ENCODE results near the gene ZNF219. TPM values are rescaled to one million over a fixed set of nuclear protein-coding genes. Genes with fewer than 3 reads are reported as not detected.

ZNF219 gene
- total and polyA plus RNA-seq, 2 of the 13 experiments (the other 11 are each of a cell fraction or from before 2014, with no cell fraction given): 34.5 to 36.6 TPM

DNA sequence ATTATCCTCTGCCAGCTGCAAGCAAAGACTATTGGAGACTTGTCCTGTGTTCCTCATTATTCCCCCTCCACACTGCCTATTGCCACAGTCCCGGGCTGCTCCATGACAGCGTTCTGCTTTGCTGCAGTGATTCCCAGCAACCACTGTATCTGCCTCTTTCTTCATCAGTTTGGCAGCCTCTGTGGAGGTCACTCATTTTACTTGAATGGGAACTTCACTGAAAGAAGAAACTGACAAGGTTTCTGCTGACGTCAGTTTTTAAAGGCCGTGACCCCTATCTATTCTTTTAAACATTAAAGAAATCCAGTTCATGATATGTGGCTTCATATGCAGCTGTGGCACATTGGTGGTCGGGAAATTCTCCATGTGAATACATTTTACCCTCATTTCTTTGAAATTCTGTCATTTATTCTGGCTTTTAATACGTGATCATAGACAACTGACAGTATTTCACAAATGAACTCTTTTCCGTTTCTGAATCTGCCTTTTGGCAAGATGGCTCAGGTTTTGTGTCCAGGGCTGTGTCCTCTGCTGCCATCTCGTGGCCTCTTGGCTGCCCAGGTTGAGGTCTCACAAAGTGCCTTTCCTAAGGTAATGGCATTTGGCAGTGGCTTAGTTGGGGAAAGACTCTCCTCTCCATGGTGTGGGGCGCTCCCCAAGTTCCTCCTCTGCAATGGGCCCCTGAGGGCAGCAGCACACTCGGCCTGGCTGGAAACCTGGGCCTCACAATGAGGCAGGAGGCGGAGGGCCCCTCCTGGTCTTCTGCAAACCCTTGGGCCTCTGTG is 8.2 kb upstream of the ZNF219 start (continued):
- TF ChIP-seq KDM5B (CRISPR knock-in tag; IDR thresholded peaks at IDR 0.05; ENCODE audit: borderline replicate concordance) (peak; percentile 84; the same call in 1 of the 2 replicates), TEAD2 (CRISPR knock-in tag; IDR thresholded peaks at IDR 0.05) (no peak), PTBP1 (IDR thresholded peaks at IDR 0.05; ENCODE audit: low read depth, low read length, poor library complexity, severe bottlenecking) (no peak), HOXA5 (CRISPR knock-in tag; IDR thresholded peaks at IDR 0.05) (0 out of 2 replicates have a peak, but pooled peaks have one; percentile 35), HES4 (CRISPR knock-in tag; IDR thresholded peaks at IDR 0.05; ENCODE audit: borderline replicate concordance) (no peak), ZFYVE20 (CRISPR knock-in tag; IDR thresholded peaks at IDR 0.05; ENCODE audit: borderline replicate concordance, low read depth) (no peak), TAF1 (CRISPR knock-in tag; IDR thresholded peaks at IDR 0.05) (no peak; the same call in 1 of the 2 replicates), POLR2AphosphoS5 (IDR thresholded peaks at IDR 0.05; ENCODE audit: low read depth, low read length) (peak; percentile 32; the same call in 1 of the 2 replicates), ADNP (CRISPR knock-in tag; IDR thresholded peaks at IDR 0.05) (no peak), SATB2 (CRISPR knock-in tag; IDR thresholded peaks at IDR 0.05) (no peak), BRD4 (CRISPR knock-in tag; IDR thresholded peaks at IDR 0.05) (no peak), THYN1 (CRISPR knock-in tag; IDR thresholded peaks at IDR 0.05; ENCODE audit: borderline replicate concordance, low read depth) (no peak), ZFP62 (CRISPR knock-in tag; IDR thresholded peaks at IDR 0.05) (no peak)
- TF ChIP-seq, protein P1, sequence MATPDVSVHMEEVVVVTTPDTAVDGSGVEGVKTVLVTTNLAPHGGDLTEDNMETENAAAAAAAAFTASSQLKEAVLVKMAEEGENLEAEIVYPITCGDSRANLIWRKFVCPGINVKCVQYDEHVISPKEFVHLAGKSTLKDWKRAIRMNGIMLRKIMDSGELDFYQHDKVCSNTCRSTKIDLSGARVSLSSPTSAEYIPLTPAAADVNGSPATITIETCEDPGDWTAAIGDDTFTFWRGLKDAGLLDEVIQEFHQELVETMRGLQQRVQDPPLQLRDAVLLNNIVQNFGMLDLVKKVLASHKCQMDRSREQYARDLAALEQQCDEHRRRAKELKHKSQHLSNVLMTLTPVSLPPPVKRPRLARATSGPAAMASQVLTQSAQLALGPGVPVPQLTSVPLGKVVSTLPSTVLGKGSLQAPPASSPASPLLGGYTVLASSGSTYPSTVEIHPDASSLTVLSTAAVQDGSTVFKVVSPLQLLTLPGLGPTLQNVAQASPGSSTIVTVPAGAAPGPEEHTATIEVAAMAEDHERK (CRISPR knock-in tag; IDR thresholded peaks at IDR 0.05; ENCODE audit: low read depth): 0 out of 2 replicates have a peak, but pooled peaks have one; percentile 15
- TF ChIP-seq, protein P2, sequence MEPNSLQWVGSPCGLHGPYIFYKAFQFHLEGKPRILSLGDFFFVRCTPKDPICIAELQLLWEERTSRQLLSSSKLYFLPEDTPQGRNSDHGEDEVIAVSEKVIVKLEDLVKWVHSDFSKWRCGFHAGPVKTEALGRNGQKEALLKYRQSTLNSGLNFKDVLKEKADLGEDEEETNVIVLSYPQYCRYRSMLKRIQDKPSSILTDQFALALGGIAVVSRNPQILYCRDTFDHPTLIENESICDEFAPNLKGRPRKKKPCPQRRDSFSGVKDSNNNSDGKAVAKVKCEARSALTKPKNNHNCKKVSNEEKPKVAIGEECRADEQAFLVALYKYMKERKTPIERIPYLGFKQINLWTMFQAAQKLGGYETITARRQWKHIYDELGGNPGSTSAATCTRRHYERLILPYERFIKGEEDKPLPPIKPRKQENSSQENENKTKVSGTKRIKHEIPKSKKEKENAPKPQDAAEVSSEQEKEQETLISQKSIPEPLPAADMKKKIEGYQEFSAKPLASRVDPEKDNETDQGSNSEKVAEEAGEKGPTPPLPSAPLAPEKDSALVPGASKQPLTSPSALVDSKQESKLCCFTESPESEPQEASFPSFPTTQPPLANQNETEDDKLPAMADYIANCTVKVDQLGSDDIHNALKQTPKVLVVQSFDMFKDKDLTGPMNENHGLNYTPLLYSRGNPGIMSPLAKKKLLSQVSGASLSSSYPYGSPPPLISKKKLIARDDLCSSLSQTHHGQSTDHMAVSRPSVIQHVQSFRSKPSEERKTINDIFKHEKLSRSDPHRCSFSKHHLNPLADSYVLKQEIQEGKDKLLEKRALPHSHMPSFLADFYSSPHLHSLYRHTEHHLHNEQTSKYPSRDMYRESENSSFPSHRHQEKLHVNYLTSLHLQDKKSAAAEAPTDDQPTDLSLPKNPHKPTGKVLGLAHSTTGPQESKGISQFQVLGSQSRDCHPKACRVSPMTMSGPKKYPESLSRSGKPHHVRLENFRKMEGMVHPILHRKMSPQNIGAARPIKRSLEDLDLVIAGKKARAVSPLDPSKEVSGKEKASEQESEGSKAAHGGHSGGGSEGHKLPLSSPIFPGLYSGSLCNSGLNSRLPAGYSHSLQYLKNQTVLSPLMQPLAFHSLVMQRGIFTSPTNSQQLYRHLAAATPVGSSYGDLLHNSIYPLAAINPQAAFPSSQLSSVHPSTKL (CRISPR knock-in tag; IDR thresholded peaks at IDR 0.05): peak; percentile 79
- TF ChIP-seq, protein P3, sequence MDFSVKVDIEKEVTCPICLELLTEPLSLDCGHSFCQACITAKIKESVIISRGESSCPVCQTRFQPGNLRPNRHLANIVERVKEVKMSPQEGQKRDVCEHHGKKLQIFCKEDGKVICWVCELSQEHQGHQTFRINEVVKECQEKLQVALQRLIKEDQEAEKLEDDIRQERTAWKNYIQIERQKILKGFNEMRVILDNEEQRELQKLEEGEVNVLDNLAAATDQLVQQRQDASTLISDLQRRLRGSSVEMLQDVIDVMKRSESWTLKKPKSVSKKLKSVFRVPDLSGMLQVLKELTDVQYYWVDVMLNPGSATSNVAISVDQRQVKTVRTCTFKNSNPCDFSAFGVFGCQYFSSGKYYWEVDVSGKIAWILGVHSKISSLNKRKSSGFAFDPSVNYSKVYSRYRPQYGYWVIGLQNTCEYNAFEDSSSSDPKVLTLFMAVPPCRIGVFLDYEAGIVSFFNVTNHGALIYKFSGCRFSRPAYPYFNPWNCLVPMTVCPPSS (IDR thresholded peaks at IDR 0.05): no peak
- TF ChIP-seq, protein P4, sequence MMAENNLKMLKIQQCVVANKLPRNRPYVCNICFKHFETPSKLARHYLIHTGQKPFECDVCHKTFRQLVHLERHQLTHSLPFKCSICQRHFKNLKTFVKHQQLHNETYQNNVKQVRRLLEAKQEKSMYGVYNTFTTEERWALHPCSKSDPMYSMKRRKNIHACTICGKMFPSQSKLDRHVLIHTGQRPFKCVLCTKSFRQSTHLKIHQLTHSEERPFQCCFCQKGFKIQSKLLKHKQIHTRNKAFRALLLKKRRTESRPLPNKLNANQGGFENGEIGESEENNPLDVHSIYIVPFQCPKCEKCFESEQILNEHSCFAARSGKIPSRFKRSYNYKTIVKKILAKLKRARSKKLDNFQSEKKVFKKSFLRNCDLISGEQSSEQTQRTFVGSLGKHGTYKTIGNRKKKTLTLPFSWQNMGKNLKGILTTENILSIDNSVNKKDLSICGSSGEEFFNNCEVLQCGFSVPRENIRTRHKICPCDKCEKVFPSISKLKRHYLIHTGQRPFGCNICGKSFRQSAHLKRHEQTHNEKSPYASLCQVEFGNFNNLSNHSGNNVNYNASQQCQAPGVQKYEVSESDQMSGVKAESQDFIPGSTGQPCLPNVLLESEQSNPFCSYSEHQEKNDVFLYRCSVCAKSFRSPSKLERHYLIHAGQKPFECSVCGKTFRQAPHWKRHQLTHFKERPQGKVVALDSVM (CRISPR knock-in tag; IDR thresholded peaks at IDR 0.05): no peak
- TF ChIP-seq, protein P5, sequence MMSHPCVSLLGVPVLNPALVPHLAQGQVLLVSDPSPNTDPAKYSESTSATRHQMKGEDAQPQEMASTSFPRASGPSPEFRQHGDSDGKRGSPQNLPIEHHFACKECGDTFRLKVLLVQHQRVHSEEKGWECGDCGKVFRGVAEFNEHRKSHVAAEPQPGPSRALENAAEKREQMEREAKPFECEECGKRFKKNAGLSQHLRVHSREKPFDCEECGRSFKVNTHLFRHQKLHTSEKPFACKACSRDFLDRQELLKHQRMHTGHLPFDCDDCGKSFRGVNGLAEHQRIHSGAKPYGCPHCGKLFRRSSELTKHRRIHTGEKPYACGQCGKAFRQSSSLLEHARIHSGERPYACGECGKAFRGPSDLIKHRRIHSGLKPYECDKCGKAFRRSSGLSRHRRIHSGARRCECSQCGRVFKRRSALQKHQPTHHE (CRISPR knock-in tag; IDR thresholded peaks at IDR 0.05; ENCODE audit: borderline replicate concordance): no peak

Measured in HepG2 (cell line).